GM19328 (cell line): Measurements from ENCODE around the gene SRM.
"Not testable (repeated sequence)": the region's sequence is repeated elsewhere in the genome, so short reads cannot be mapped to it uniquely, and the experiment has no call there.

Experiments
- ATAC-seq: cut with Tn5 transposase; IDR thresholded peaks from one replicate; pipeline ENCODE4 v1.9.1; 2021; ENCODE audit warnings: mild to moderate bottlenecking, moderate library complexity; ENCODE audit not compliant: unreplicated experiment

The SRM gene

DNA sequence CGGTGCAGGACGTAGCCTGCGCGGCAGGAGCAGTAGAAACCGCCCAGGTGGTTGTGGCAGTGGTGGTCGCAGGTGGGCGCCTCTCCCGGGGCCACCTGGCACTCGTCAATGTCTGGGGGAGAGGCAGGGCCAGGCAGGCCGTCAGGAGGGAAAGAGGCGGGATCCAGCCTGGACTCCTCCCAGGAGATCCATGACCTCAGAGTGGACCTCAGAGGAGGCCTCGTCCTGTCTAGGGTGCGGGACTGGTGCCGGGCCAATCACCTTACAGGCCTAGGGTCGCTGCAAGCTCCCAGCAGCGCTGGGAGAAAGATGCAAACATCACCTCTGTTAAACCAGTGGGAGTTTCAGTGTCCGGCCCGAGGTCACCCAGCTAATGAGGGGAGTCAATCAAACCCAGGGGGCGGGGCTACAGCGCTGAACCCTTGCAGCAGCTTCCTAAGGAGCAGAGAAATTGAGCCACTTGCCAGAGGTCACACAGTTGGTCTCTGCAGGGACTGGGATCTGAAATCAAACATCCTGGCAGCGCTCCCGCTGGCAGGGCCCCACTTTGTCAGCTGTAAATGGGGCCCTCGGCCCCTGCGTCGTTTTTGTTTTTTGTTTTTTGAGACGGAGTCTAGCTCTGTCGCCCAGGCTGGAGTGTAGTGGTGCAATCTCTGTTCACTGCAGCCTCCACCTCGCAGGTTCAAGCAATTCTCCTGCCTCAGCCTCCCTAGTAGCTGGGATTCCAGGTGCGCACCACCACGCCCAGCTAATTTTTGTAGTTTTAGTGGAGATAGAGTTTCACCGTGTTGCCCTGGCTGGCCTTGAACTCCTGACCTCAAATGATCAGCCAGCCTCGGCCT is 14.2 kb downstream of the SRM start:
- no peak for ATAC-seq

DNA sequence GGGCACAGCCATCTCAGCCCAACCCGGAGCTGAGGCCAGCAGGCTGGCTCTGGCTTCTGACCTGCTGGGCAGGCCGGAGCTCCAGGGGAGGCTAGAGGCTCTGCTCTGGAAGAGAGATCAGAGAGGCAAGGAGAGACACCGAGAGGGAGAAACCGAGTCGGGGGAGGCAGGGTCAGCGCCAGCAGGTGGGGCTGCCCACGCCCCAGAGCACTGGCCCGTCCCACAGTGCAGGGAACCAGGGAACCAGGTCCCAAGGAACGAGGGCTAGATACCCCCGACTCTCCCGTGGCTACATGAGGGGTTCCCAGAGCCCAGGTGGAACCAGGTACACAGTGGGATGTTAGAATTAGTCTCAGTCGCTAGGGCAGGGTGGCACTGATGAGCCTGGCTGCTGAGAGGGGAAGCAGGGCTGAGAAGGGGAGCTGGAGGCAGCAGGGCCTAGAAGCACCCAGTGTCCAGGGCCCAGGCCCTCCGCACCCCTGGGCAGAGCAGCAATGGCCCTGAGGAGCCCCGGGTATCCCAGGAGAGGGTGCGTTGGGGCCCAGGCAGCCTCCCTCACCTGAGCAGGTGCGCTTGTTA is 14.9 kb downstream of the SRM start:
- ATAC-seq, result no peak

DNA sequence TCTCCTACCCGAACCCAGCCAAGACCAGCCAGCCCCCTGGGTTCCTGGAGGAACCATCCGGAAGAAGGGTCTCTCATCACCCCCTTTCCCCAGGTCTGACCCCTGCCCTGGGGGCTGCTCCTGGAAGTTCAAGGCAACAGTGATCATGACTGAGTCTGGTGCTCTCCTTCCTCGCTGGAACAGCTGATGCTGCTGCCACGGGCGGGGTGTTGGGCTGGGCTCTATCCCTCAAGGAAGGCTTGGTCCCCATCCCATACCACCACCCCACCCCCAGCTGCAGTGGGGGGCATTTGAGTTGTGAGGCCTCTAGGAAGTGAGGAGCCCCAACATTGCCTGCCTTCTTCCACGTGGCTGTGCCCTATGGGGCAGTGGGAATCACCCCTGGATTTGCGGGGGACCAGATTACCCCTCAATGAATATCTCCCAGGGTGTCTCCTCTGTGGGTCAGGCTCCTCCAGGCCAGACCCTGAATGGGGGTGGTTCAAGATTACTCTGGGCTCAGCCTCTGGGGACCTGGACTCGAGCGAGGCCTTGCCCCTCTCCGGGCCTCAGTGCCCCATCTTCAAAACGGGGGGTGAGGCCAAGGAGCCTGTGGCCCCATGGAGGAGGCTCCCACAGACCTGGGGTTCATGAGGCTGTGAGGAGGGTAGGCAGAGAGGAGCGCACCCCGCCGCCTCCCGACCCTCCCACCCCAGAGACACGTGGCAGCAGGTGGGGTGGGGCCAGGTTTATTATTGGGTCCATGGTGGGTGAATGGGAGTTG is 15.6 kb downstream of the SRM start:
- no peak for ATAC-seq

DNA sequence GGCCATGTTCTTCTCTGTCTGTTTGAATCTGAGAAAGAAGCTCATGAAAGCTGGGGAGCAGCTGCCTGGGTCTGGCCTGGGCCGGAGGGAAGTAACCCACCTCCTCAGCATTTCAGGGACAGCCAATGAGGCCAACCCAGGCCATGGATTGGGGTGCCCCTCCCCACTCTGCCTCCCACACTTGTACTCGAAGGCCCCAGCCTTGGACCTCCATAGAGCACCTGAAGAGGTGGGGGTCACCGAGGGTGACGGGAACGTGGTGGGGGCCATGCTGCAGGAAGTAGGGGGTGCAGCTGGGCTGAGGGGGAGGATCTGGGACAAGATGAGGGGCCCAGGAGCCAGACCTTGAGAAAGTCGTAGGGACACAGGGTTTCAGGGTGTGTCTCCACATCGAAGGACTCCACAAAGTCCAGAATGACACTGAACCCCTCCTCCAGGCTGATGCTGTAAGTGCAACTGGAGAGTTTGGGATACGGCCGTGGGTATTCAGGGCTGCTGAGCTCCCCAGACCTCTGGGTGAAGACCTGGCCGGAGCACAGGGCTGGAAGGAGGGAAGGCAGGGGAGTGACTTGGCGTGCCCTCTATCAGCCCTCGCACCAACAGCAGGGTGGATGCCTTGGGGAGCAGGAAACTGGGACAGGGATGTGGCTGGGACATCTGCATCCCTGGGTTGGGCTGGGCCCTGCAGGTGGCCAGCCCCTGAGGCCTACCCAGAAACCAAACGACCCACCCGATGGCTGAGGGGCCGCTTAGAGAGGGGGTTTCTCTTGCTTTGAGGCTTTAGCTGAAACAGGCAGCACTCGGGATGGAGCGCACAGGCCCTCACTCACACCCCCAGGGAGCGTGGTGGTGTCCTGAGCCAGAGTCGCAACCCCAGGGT is 16.6 kb downstream of the SRM start:
- no peak for ATAC-seq

DNA sequence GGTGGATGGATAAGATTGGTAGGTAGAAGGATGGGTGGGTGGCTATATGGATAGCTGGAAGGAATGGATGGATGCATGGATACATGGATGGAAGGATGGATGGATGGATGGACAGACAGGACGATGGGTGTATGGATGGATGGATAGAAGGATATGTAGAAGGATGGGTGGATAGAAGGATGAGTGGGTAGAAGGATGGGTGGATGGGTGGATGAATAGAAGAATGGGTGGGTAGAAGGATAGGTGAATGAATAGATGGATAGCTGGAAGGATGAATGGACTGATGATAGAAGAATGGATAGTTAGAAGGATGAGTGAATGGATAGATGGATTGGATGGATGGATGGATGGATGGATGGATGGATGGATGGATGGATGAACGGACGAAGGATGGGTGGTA is 17.8 kb downstream of the SRM start:
- no peak for ATAC-seq

DNA sequence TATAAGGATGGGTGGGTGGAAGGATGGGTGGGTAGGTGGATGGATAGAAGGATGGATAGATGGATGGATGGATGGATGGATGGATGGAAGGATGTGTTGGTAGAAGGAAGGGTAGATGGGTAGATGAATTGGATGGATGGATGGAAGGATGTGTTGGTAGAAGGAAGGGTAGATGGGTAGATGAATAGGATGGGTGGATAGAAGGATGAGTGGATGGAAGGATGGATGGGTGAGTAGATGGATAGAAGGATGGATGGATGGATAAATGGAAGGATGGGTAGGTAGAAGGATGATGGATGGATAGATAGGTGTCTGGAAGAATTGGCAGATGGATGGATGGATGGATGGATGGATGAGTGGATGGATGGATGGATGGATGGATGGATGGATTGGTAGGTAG is 18.8 kb downstream of the SRM start:
- no peak for ATAC-seq

DNA sequence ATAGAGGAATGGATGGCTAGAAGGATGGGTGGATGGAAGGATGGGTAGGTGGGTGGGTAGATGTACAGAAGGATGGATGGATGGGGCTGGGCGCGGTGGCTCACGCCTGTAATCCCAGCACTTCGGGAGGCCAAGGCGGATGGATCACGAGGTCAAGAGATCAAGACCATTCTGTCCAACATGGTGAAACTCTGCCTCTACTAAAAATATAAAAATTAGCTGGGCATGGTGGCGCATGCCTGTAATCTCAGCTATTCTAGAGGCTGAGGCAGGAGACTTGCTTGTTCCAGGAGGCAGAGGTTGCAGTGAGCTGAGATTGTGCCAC is 19.8 kb downstream of the SRM start:
- ATAC-seq, result not testable (repeated sequence)

DNA sequence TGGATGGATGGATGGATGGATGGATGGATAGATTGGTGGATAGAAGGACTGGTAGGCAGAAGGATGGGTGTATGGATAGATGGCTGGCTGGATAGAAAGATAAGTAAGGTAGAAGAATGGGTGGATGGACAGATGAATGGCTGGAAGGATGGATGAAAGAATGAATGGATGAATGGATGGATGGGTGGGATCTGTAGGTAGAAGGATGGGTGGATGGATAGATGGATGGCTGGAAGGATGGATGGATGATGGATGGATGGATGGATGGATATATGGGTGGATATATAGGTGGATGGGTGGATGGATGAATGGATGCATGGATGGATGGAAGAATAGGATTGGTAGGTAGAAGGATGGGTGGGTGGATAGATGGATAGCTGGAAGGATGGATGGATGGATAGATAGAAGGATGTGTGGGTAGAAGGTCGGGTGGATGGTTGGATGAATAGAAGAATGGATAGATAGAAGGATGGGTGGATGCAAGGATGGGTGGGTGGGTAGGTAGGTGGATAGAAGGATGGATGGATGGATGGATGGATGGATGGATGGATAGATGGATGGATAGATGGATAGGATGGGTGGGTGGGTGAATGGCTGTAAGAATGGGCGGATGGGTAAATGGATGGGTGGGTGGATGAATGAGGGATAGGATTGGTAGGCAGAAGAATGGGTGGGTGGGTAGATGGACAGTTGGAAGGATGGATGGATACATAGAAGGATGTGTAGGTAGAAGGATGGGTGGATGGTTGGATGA is 20.3 kb downstream of the SRM start:
- no peak for ATAC-seq

DNA sequence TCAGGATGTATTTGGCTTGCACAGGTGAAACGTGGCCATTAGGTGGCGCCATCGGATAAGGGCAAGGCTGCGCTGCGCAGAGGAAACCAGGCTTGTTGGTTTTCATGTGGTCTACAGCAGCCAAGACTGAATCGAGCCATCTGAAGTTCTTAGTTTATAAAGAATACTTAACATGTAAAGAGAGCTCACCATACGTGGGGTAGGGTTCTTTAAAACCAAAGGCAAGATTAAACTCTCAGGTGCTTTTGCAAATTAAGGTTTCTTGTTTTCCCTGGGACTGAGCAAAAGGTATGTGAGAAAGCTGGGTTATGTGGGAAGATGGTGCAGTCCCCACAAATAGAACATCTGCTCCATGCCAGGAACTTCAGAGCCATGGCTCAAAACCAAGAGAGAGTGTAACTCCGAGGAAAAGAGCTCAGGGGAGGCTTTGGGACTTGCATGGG is 22.1 kb downstream of the SRM start:
- no peak for ATAC-seq

DNA sequence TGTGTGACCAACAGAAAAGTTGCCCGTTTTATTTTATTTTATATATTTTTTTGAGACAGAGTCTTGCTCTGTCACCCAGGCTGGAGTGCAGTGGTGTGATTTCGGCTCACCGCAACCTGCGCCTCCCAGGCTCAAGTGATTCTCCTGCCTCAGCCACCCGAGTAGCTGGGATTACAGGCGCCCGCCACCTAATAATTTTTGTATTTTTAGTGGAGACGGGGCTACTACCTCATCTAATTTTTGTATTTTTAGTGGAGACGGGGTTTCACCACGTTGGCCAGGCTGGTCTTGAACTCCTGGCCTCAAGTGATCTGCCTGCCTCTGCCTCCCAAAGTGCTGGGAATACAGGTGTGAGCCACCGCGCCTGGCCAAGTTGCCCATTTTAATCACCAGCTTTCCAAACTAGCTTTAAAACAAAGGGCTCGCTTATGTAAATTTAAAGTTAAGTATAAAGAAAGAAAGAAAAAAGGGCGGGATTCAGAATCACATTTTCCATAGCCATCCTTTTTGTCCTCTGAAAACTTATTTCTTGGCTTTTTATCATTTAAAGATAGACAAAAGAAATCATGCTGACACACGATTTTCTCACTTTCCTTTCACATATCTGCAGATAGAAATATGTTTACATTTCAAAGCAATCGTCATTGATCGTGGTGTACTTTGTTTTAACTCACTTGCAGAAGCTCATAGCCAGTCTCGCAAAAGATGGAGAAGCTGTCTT is 22.6 kb downstream of the SRM start:
- not testable (repeated sequence) for ATAC-seq

DNA sequence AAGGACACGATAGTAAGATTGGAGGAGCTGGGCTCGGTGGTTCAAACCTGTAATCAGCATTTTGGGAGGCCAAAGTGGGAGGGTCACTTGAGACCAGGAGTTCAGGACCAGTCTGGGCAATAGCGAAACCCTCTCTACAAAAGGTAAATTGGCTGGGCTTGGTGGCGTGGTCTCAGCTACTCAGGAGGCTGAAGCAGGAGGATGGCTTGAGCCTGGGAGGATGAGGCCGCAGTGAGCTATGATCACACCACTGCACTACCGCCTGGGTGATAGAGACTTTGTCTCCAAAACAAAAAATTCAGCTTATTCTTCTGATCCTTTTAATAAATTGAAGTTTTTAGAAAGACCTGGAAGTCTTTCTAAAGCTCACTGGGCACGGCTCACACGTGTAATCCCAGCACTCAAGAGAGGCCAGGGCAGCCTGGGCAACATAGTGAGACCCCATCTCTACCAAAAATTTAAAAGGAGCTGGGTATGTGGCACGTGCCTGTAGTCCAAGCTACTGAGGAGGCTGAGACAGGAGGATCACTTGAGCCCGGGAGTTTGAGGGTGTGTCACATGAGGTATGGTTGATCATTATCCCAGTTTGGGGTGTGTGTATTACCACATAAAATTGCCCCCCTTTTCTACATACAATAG is 28.1 kb downstream of the SRM start:
- no peak for ATAC-seq

DNA sequence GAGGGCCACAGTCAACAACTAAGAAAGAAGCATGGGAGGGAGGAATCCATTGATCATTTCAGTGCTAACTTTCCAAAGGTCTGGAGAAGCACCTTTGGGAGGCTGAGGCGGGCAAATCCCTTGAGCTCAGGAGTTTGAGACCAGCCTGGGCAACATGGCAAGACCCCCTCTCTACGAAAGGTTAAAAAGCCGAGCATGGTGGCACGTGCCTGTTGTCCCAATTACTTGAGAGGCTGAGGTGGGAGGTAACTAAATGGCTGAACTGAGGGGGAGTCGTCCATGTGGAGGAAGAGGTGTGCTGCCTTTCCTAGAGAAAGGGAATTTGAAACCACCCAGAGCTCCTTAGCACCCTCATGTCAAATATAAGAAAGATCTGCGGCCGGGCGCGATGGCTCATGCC is 29.0 kb downstream of the SRM start:
- no peak for ATAC-seq

DNA sequence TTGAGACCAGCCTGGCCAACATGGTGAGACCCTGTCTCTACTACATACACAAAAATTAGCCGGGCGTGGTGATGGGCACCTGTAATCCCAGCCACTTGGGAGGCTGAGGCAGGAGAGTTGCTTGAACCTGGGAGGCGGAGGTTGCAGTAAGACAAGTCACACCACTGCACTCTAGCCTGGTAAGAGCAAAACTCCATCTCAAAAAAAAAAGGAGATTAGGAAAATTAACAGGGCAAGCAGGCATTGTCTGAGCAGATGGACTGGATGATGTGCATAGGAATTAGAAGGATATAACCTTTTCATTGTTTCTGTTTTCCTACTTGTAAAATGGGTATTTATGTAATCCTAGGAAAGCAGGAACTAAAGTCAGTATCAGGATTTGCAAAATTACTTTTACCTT is 31.8 kb downstream of the SRM start:
- no peak for ATAC-seq

DNA sequence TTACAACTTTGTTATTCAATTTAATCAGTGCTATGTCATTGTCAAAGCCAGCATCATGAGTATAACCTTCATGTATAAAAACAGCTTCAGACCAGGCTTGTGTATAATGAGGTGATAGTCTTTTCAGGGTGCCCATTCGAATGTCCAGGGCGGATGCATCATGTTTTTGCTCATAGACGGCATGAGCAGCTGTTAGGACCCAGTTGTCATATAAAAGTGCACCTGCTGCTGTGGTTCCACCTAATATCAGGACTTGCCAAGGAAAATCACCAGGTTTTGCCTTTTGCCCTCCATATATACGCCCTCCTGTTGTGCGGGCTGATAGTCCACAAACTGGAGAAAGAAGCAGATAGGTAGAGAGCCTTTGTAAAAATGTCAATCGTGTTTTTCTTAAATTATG is 32.5 kb downstream of the SRM start:
- no peak for ATAC-seq

DNA sequence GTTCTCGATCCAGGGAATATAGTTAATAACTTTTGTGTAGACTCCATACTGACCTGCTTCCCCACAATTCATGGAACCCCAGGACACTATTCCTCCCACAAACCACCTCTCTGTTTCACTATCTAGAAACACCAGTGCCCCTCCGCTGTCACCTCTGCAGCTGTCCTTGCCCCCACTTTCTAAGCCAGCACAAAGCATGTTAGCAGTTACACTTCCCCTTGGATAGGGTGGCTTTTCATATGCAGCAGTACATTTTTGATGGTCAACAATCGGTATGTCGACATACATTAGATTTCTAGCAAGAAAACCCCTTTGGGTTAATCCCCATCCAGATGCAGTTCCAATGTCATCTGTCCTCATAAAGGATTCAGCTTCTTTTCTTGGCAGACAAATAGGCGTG is 32.9 kb downstream of the SRM start:
- ATAC-seq, result no peak

DNA sequence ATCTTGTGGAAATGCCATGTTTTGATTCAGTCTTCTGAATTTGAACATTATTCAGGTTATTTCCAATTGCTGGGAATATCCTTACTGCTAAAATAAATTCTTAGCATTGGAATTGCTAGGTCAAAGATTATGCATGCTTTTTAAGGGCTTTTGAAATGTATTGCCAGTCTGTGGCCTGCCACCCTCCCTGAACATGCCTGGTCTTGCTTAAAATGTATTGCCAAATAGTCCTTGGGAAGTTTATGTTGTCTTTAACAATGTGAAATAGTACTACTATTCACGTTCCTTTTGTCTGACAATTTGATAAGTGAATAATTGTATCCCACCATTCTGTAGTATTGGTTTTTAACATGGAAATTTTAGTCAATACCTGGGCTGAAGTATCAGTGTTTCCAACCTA is 33.8 kb downstream of the SRM start:
- no peak for ATAC-seq

DNA sequence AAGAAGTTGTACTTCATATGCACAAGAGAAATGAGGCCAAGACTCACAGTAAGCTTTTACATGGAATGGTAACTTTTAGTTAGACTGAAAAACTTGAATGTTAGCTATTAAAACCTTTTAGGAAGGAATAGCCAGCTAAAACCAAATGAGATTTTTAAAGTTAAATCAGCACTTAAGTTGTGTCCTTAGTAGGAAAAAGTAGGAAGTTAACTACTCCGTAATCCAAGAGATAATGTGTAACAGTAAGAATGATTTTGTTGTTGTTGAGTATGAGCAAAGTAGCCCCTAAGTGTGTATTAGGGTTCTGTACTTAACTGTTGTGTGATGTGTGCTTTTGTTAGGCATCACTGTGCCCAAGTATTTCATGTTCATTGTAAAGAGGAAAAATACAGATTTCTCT is 34.2 kb downstream of the SRM start:
- ATAC-seq, result no peak

DNA sequence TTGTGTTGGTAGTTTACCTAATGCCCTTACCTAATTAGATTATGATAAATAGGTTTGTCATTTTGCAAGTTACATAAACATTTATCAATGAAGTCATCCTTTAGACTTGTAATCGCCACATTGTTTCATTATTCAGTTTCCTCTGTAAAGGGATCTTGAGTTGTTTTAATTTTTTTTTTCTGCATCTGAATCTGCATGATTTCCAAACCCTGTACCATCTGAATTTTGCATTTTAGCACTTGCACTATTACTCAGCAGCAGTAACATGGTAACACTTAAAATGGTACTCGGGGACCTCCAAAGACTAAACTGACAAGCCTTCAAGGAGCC is 35.0 kb downstream of the SRM start:
- ATAC-seq, result no peak

DNA sequence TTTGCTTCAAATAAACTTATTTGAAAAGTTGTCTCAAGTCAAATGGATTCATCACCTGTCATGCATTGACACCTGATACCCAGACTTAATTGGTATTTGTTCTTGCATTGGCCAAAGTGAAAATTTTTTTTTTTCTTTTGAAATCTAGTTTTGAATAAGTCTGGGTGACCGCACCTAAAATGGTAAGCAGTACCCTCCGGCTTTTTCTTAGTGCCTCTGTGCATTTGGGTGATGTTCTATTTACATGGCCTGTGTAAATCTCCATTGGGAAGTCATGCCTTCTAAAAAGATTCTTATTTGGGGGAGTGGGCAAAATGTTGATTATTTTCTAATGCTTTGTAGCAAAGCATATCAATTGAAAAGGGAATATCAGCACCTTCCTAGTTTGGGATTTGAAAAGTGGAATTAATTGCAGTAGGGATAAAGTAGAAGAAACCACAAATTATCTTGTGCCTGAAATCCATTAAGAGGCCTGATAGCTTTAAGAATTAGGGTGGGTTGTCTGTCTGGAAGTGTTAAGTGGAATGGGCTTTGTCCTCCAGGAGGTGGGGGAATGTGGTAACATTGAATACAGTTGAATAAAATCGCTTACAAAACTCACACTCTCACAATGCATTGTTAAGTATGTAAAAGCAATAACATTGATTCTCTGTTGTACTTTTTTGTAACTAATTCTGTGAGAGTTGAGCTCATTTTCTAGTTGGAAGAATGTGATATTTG is 35.5 kb downstream of the SRM start:
- no peak for ATAC-seq
